Endothelial cell of umbilical vein (primary cell): ENCODE measurements around the gene LHPP. TPM values are rescaled to one million over a fixed set of nuclear protein-coding genes. Genes with fewer than 3 reads are reported as not detected.

Experiments used
- BruUV-seq: library from RNA; stranded (reverse); fragments of 400-500 nt; replicated peaks from 2 replicates; lab custom pipeline; 2021; lab: Mats Ljungman, UMichigan
- CTCF ChIA-PET: fragments of 300-600, 350-600 bp; sonication (Branson Sonifier 250); formaldehyde crosslinking; loops from one replicate; lab custom pipeline; 2021; ENCODE audit warnings: antibody characterized with exemption, inconsistent platforms; lab: Charles Lee
- POLR2A ChIA-PET: fragments of 300-600, 350-600 bp; sonication (Branson Sonifier 250); formaldehyde crosslinking; loops from one replicate; lab custom pipeline; 2021; ENCODE audit warnings: antibody characterized with exemption, inconsistent platforms; lab: Charles Lee
- DNase-seq: peaks from one replicate; pipeline ENCODE4 v3.0.0-alpha.2; 2011; ENCODE audit warnings: low read depth, low spot score
- FAIRE-seq: peaks from 2 replicates; lab custom pipeline; 2011; peaks lifted over from hg19 to GRCh38; lab: Jason Lieb, UNC
- H2AFZ ChIP-seq: 2 replicates; pipeline ENCODE4 v1.6.0; 2012; ENCODE audit warnings: low read depth, low read length, control low read depth, inconsistent platforms
- H3K27ac ChIP-seq: 2 replicates; pipeline ENCODE4 v1.5.1; 2011; ENCODE audit warnings: low read depth, mild to moderate bottlenecking, control low read depth, low read length, moderate library complexity; ENCODE audit not compliant: insufficient read depth
- H3K27me3 ChIP-seq, 2 experiments: 2 replicates each; pipeline versions ENCODE4 v1.6.0 to v1.6.1; 2011; ENCODE audit warnings: low read length in 2 of 2, mixed read lengths in 1 of 2; ENCODE audit not compliant: control insufficient read depth in 2 of 2, insufficient read depth in 2 of 2
- H3K36me3 ChIP-seq, 2 experiments: 2 replicates in 1 of 2; 3 replicates in 1 of 2; pipeline ENCODE4 v1.5.1; 2011; ENCODE audit warnings: low read length in 2 of 2, mild to moderate bottlenecking in 1 of 2, moderate library complexity in 1 of 2; ENCODE audit not compliant: control insufficient read depth in 2 of 2, insufficient read depth in 2 of 2; ENCODE audit errors: extremely low read depth in 1 of 2
- H3K4me1 ChIP-seq: 3 replicates; pipeline ENCODE4 v1.5.1; 2011; ENCODE audit warnings: mild to moderate bottlenecking, low read length; ENCODE audit not compliant: control insufficient read depth, insufficient read depth; ENCODE audit errors: extremely low read depth
- H3K4me2 ChIP-seq: 2 replicates; pipeline ENCODE4 v1.6.1; 2011; ENCODE audit warnings: low read length, control low read depth, mixed read lengths; ENCODE audit not compliant: insufficient read depth
- H3K4me3 ChIP-seq, 3 experiments: fragments of 200-600 bp in 1 of 3; sonication (generic), shearing (Covaris generic) in 1 of 3; replicated peaks in 1 of 3; 2 replicates each; pipeline ENCODE4 v1.5.1; 2011 to 2016; ENCODE audit warnings: control low read depth in 3 of 3, low read length in 3 of 3, mild to moderate bottlenecking in 2 of 3, inconsistent platforms in 1 of 3, low read depth in 1 of 3, moderate library complexity in 1 of 3; ENCODE audit not compliant: insufficient read depth in 1 of 3
- H3K79me2 ChIP-seq: 2 replicates; pipeline ENCODE4 v1.6.0; 2012; ENCODE audit warnings: low read length, inconsistent platforms; ENCODE audit not compliant: control insufficient read depth, insufficient read depth
- H3K9ac ChIP-seq: replicated peaks from 2 replicates; pipeline ENCODE3; 2011; ENCODE audit warnings: low read length, control low read depth; ENCODE audit not compliant: insufficient read depth; ENCODE audit errors: extremely low read depth
- H3K9me1 ChIP-seq: replicated peaks from 3 replicates; pipeline ENCODE4 v1.6.0; 2011; ENCODE audit warnings: mild to moderate bottlenecking, low read length; ENCODE audit not compliant: control insufficient read depth, insufficient read depth; ENCODE audit errors: extremely low read depth
- H3K9me3 ChIP-seq: replicated peaks from 2 replicates; pipeline ENCODE4 v1.5.1; 2012; ENCODE audit warnings: low read length, inconsistent platforms; ENCODE audit not compliant: control insufficient read depth, insufficient read depth
- H4K20me1 ChIP-seq: replicated peaks from 2 replicates; pipeline ENCODE3; 2011; ENCODE audit warnings: mild to moderate bottlenecking, low read length; ENCODE audit not compliant: control insufficient read depth, insufficient read depth; ENCODE audit errors: extremely low read depth
- EZH2 ChIP-seq: IDR thresholded peaks from 2 replicates; pipeline ENCODE4 v1.6.1; 2012; ENCODE audit warnings: borderline replicate concordance, low read depth, mild to moderate bottlenecking, moderate library complexity, low read length, inconsistent platforms; ENCODE audit not compliant: severe bottlenecking
- FOS ChIP-seq: IDR thresholded peaks from 2 replicates; pipeline ENCODE4 v1.6.1; 2011; ENCODE audit warnings: mild to moderate bottlenecking, low read length, moderate library complexity, borderline replicate concordance; ENCODE audit not compliant: insufficient read depth
- GATA2 ChIP-seq: IDR thresholded peaks from 2 replicates; pipeline ENCODE4 v1.7.0; 2011; ENCODE audit warnings: low read depth, mild to moderate bottlenecking, moderate library complexity, mixed read lengths, low read length; ENCODE audit not compliant: insufficient read length, insufficient read depth
- JUN ChIP-seq: IDR thresholded peaks from 2 replicates; pipeline ENCODE4 v1.6.1; 2011; ENCODE audit warnings: borderline replicate concordance, low read depth; ENCODE audit not compliant: insufficient read length, insufficient read depth
- MYC ChIP-seq: IDR thresholded peaks from one replicate; pipeline ENCODE4 v1.6.1; 2011; ENCODE audit warnings: mild to moderate bottlenecking, low read depth, low read length
- POLR2A ChIP-seq: IDR thresholded peaks from 2 replicates; pipeline ENCODE4 v1.6.1; 2012; ENCODE audit warnings: low read depth, mild to moderate bottlenecking, control low read depth, low read length
- POLR2AphosphoS5 ChIP-seq: IDR thresholded peaks from 2 replicates; pipeline ENCODE4 v1.6.1; 2012; ENCODE audit warnings: low read depth, mild to moderate bottlenecking, control low read depth, low read length, moderate library complexity; ENCODE audit not compliant: insufficient read depth
- dilution Hi-C: fragments of 300-500 bp; cut with MboI; formaldehyde crosslinking; loops from one replicate; pipeline ENCODE4 v1.15.0; 2019; ENCODE audit warnings: low sequenced_read_pairs; ENCODE audit not compliant: extremely low pct_ligation_motif_present
- intact Hi-C: fragments of 100-400 bp; cut with micrococcal nuclease; formaldehyde crosslinking; loops from one replicate; pipeline ENCODE4 v1.10.0; 2022
- polyA plus RNA-seq, 4 experiments: library from polyadenylated mRNA; depleted of rRNA in 3 of 4; stranded (reverse) in 3 of 4; unstranded in 1 of 4; fragments of >200 nt; gene quantifications; 2 replicates each; pipeline versions ENCODE4 v1.2.1 to v1.2.3, GENCODE V29; 2011 to 2012; ENCODE audit warnings: missing spikeins in 1 of 4
- total RNA-seq: library from RNA; stranded (reverse); gene quantifications from 2 replicates; pipeline ENCODE4 v1.2.3, GENCODE V29; 2021
- TF ChIP-seq, protein P1 (sequence below): IDR thresholded peaks from 2 replicates; pipeline ENCODE4 v1.6.1; 2011; ENCODE audit not compliant: insufficient read depth, insufficient read length
- TF ChIP-seq, protein P2 (sequence below), 2 donors: IDR thresholded peaks; 1 replicate in 1 of 2; 2 replicates in 1 of 2; pipeline ENCODE4 v1.5.1; 2011; ENCODE audit warnings: low read length in 2 of 2, mild to moderate bottlenecking in 2 of 2, moderate library complexity in 2 of 2, control low read depth in 1 of 2, inconsistent platforms in 1 of 2, low read depth in 1 of 2; ENCODE audit not compliant: insufficient read depth in 1 of 2; ENCODE audit errors: extremely low read depth in 1 of 2

LHPP gene
- total and polyA plus RNA-seq, 2 donors (not counting 3 experiments of a cell fraction or from before 2014, with no cell fraction given) = 5.8 to 11.2 TPM

- TF ChIP-seq FOS = no peak
- TF ChIP-seq, protein P1, sequence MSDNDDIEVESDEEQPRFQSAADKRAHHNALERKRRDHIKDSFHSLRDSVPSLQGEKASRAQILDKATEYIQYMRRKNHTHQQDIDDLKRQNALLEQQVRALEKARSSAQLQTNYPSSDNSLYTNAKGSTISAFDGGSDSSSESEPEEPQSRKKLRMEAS = no peak
- dilution Hi-C loops (no loop called here), intact Hi-C loops (no loop called here)
- no peaks in the 10 kb centered on the region for H3K79me2 ChIP-seq
- H4K20me1 ChIP-seq = no peaks in the 10 kb centered on the region
- BruUV-seq = no TSS peak
- POLR2A ChIA-PET = no interaction called here
- H3K27ac ChIP-seq = no peak overlapping the region
- no peaks in the 10 kb centered on the region for H3K4me1 ChIP-seq
- FAIRE-seq (no peak), DNase-seq (no peak)
- CTCF ChIA-PET = interaction anchor here (1.3 to 2.4 kb wide), 3 partner anchors 11 to 174 kb away, joined by 3 to 10 read pairs (median 9); no protein-coding TSS in a partner anchor
- no peak overlapping the region for H3K9ac ChIP-seq
- no peak overlapping the region for H2AFZ ChIP-seq
- no peaks in the 10 kb centered on the region for H3K36me3 ChIP-seq
- H3K9me1 ChIP-seq = no peaks in the 10 kb centered on the region
- H3K27me3 ChIP-seq = no peaks in the 10 kb centered on the region
- H3K4me2 ChIP-seq = no peak overlapping the region
- H3K9me3 ChIP-seq = no peaks in the 10 kb centered on the region
- no peak overlapping the region for H3K4me3 ChIP-seq
Observed at GRCh38 chr10:124566981-124567835, 105.6 kb downstream of the LHPP start.

GRCh38 chr10:124568339-124568738 lies 106.7 kb downstream of the LHPP start:
- Histone ChIP-seq H3K9me1 (no peaks in the 10 kb centered on the region), H3K27ac (no peak overlapping the region), H3K27me3 (no peaks in the 10 kb centered on the region), H3K9me3 (no peaks in the 10 kb centered on the region), H3K4me1 (no peaks in the 10 kb centered on the region), H3K79me2 (no peaks in the 10 kb centered on the region), H3K4me2 (no peak overlapping the region), H3K4me3 (no peak overlapping the region), H2AFZ (no peak overlapping the region), H3K36me3 (no peaks in the 10 kb centered on the region), H4K20me1 (no peaks in the 10 kb centered on the region), H3K9ac (no peak overlapping the region)
- intact Hi-C loops = no loop called here
- BruUV-seq = no TSS peak
- FAIRE-seq (no peak), DNase-seq (no peak)
- CTCF ChIA-PET = no interaction called here
- TF ChIP-seq GATA2 (no peak), JUN (no peak), FOS (no peak), EZH2 (no peak), POLR2AphosphoS5 (no peak), POLR2A (no peak), MYC (no peak)
- TF ChIP-seq, protein P2, sequence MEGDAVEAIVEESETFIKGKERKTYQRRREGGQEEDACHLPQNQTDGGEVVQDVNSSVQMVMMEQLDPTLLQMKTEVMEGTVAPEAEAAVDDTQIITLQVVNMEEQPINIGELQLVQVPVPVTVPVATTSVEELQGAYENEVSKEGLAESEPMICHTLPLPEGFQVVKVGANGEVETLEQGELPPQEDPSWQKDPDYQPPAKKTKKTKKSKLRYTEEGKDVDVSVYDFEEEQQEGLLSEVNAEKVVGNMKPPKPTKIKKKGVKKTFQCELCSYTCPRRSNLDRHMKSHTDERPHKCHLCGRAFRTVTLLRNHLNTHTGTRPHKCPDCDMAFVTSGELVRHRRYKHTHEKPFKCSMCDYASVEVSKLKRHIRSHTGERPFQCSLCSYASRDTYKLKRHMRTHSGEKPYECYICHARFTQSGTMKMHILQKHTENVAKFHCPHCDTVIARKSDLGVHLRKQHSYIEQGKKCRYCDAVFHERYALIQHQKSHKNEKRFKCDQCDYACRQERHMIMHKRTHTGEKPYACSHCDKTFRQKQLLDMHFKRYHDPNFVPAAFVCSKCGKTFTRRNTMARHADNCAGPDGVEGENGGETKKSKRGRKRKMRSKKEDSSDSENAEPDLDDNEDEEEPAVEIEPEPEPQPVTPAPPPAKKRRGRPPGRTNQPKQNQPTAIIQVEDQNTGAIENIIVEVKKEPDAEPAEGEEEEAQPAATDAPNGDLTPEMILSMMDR (IDR thresholded peaks at IDR 0.05; ENCODE audit: extremely low read depth in 1 of 2, insufficient read depth in 1 of 2, low read depth in 1 of 2, low read length in 2 of 2) = no peak
- TF ChIP-seq, protein P1 = no peak
- dilution Hi-C loops = no loop called here
- POLR2A ChIA-PET = no interaction called here
